Putamen (tissue), 1 donor: ENCODE data around the gene RGS18.
A peak's percentile ranks its signal among the peaks of the same experiment; 100 is the strongest.
"Not testable (repeated sequence)": the region's sequence is repeated elsewhere in the genome, so short reads cannot be mapped to it uniquely, and the experiment has no call there.

Experiments
- DNase-seq: peaks from one replicate; pipeline ENCODE4 v3.0.0-alpha.2; 2016; ENCODE audit warnings: low spot score

Gene RGS18

GRCh38 chr1:192158181-192158580, at the start of gene RGS18:
RGS18 (plus strand) TSS chr1:192158462; CDS start chr1:192158638, 176 bp downstream.
- peak; percentile 12 for DNase-seq

- DNase-seq = no peak
These were observed 48.7 kb upstream of the RGS18 start for GRCh38 chr1:192109576-192109975.

- DNase-seq = no peak
These were observed 43.3 kb upstream of the RGS18 start for GRCh38 chr1:192115000-192115399.

GRCh38 chr1:192118881-192119405, 39.3 kb upstream of the RGS18 start:
- DNase-seq = no peak

- DNase-seq = no peak
These were observed 38.6 kb upstream of the RGS18 start for GRCh38 chr1:192119701-192120100.

- DNase-seq = no peak
These were observed 35.6 kb upstream of the RGS18 start for GRCh38 chr1:192122668-192123067.

- DNase-seq = no peak
These were observed 35.0 kb upstream of the RGS18 start for GRCh38 chr1:192123212-192123611.

GRCh38 chr1:192126030-192126619, 32.1 kb upstream of the RGS18 start:
- no peak for DNase-seq

GRCh38 chr1:192130175-192130574, 28.1 kb upstream of the RGS18 start:
- DNase-seq = no peak

GRCh38 chr1:192130865-192131264, 27.4 kb upstream of the RGS18 start:
- DNase-seq = not testable (repeated sequence)

- DNase-seq = no peak
These were observed 26.3 kb upstream of the RGS18 start for GRCh38 chr1:192131914-192132313.

GRCh38 chr1:192133350-192133926, 24.8 kb upstream of the RGS18 start:
- no peak for DNase-seq

- no peak for DNase-seq
These were observed 17.9 kb upstream of the RGS18 start for GRCh38 chr1:192140382-192140781.

GRCh38 chr1:192147221-192147620, 11.0 kb upstream of the RGS18 start:
- no peak for DNase-seq

GRCh38 chr1:192147696-192148095, 10.6 kb upstream of the RGS18 start:
- DNase-seq = no peak

- no peak for DNase-seq
These were observed 7.1 kb upstream of the RGS18 start for GRCh38 chr1:192151176-192151575.

GRCh38 chr1:192153276-192153675, 5.0 kb upstream of the RGS18 start:
- DNase-seq = no peak

- DNase-seq = no peak
These were observed 1.2 kb upstream of the RGS18 start for GRCh38 chr1:192157067-192157466.

GRCh38 chr1:192159014-192159413, 752 bp downstream of the RGS18 start:
- peak; percentile 19 for DNase-seq

- DNase-seq = no peak
These were observed 1.5 kb downstream of the RGS18 start for GRCh38 chr1:192159781-192160180.

- no peak for DNase-seq
These were observed 1.9 kb downstream of the RGS18 start for GRCh38 chr1:192160196-192160595.

- no peak for DNase-seq
These were observed 3.7 kb downstream of the RGS18 start for GRCh38 chr1:192161976-192162375.

- DNase-seq = no peak
These were observed 4.1 kb downstream of the RGS18 start for GRCh38 chr1:192162376-192162775.

GRCh38 chr1:192165002-192165401, 6.7 kb downstream of the RGS18 start:
- not testable (repeated sequence) for DNase-seq
